ENCODE results near the gene ST6GAL1. TPM values are rescaled to one million over a fixed set of nuclear protein-coding genes. Genes with fewer than 3 reads are reported as not detected.

Gene ST6GAL1
- total and polyA plus RNA-seq, 12 donors = 7.2 to 95.0 (median 55.4) TPM

DNA sequence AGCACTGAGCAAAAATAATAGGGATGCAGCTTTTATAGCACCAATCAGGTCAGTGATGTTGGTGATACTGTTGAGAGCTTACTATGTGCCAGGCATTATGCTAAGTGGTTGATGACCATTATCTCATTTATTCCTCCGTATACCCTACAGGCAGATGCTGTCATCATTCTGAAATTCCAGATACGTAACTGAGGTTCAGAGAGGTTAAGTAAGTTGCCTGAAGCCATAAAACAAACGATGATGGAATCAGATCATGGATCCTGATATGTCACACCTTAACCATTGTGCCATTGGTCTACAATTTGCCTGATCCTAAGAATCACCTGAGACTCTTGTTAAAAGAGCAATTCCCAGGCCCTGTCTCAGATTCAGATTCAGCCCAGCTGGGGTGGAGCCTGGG lies 49.5 kb downstream of the ST6GAL1 start:
- Histone ChIP-seq H3K4me3 (no peak overlapping the region), H3K27me3 (no peaks in the 10 kb centered on the region), H3K36me3 (replicated peaks in 1 of 2) (no peaks in the 10 kb centered on the region), H3K4me1 (replicated peaks in 1 of 2) (peaks cover 3 to 18% of the 10 kb centered on the region in 2 donors), H3K27ac (no peak overlapping the region), H3K9me3 (replicated peaks in 1 of 3) (no peaks in the 10 kb centered on the region)
- no peak for TF ChIP-seq POLR2A (IDR thresholded peaks at IDR 0.05)
- TF ChIP-seq, protein P1, sequence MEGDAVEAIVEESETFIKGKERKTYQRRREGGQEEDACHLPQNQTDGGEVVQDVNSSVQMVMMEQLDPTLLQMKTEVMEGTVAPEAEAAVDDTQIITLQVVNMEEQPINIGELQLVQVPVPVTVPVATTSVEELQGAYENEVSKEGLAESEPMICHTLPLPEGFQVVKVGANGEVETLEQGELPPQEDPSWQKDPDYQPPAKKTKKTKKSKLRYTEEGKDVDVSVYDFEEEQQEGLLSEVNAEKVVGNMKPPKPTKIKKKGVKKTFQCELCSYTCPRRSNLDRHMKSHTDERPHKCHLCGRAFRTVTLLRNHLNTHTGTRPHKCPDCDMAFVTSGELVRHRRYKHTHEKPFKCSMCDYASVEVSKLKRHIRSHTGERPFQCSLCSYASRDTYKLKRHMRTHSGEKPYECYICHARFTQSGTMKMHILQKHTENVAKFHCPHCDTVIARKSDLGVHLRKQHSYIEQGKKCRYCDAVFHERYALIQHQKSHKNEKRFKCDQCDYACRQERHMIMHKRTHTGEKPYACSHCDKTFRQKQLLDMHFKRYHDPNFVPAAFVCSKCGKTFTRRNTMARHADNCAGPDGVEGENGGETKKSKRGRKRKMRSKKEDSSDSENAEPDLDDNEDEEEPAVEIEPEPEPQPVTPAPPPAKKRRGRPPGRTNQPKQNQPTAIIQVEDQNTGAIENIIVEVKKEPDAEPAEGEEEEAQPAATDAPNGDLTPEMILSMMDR (IDR thresholded peaks at IDR 0.05) = no peak
- intact Hi-C loops (cut with DNase I) = no loop called here
- 78 to 88% (median 87%) methylated on average over 3 of the region's 3 CpGs for WGBS, 4 donors
- no peak for DNase-seq

GRCh38 chr3:186980989-186981388 lies 50.7 kb downstream of the ST6GAL1 start:
- WGBS, 4 donors = 74 to 90% (median 81%) methylated on average over 2 of the region's 2 CpGs
- H3K9me3 ChIP-seq (replicated peaks in 1 of 3) = no peaks in the 10 kb centered on the region
- TF ChIP-seq POLR2A (IDR thresholded peaks at IDR 0.05) = no peak
- TF ChIP-seq, protein P1 (IDR thresholded peaks at IDR 0.05) = no peak
- H3K27ac ChIP-seq = no peak overlapping the region
- DNase-seq = no peak
- no peak overlapping the region for H3K4me3 ChIP-seq
- H3K4me1 ChIP-seq (replicated peaks in 1 of 2) = peaks cover 3 to 17% of the 10 kb centered on the region in 2 donors
- H3K27me3 ChIP-seq = no peaks in the 10 kb centered on the region
- H3K36me3 ChIP-seq (replicated peaks in 1 of 2) = no peaks in the 10 kb centered on the region
- intact Hi-C loops (cut with DNase I) = no loop called here

DNA sequence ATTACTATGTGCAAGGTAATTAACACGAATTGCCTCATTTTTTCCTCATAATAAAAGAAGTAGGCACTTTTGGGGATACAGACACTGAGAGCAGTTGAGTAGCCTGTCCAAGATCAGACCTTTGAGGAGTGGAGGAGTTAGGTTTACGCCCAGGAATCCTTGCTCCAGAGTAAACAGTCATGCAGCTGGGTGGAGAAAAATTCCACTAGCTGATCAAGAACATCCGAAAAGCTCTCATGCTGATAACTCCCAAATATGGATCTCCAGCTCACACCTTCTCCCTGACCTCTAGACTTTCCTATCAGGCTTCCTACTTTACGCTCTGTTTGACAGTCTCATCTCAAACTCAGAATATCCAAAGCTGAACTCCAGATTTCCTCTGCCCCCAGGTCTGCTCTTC lies 53.3 kb downstream of the ST6GAL1 start:
- Histone ChIP-seq H3K4me3 (no peak overlapping the region), H3K27ac (no peak overlapping the region), H3K36me3 (replicated peaks in 1 of 2) (no peaks in the 10 kb centered on the region), H3K27me3 (no peaks in the 10 kb centered on the region), H3K4me1 (replicated peaks in 1 of 2) (no peaks in the 10 kb centered on the region), H3K9me3 (replicated peaks in 1 of 3) (no peaks in the 10 kb centered on the region)
- intact Hi-C loops (cut with DNase I) = no loop called here
- no peak for DNase-seq
- 59 to 81% (median 79%) methylated on average over 4 of the region's 4 CpGs for WGBS, 4 donors
- TF ChIP-seq, protein P1 (IDR thresholded peaks at IDR 0.05) = no peak
- no peak for TF ChIP-seq POLR2A (IDR thresholded peaks at IDR 0.05)

DNA sequence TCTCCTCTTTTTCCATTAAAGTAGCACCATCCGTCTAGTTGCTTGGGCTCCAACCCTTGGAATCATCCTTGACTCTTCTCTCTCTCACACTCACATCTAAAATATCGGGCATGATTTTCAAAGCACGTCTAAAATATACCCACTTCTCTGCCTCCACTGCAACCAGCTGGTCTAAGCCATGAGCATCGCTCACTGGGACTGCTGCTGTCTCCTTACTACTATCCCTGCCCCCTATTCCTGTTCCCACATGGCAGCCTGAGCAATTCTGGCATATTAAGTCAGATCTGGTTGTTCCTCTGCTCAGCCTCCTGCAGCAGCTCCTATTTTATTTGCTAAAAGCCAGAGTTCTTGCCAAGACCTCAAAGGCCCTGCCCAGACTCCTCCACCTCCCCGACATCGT lies 53.7 kb downstream of the ST6GAL1 start:
- H3K4me3 ChIP-seq = no peak overlapping the region
- TF ChIP-seq, protein P1 (IDR thresholded peaks at IDR 0.05) = no peak
- TF ChIP-seq POLR2A (IDR thresholded peaks at IDR 0.05) = no peak
- no peak overlapping the region for H3K27ac ChIP-seq
- no peaks in the 10 kb centered on the region for H3K4me1 ChIP-seq (replicated peaks in 1 of 2)
- no peaks in the 10 kb centered on the region for H3K27me3 ChIP-seq
- no peak for DNase-seq
- no peaks in the 10 kb centered on the region for H3K9me3 ChIP-seq (replicated peaks in 1 of 3)
- WGBS, 4 donors = 73 to 90% (median 88%) methylated on average over 6 of the region's 6 CpGs
- intact Hi-C loops (cut with DNase I) = no loop called here
- no peaks in the 10 kb centered on the region for H3K36me3 ChIP-seq (replicated peaks in 1 of 2)
